WTC11 (cell line): ENCODE results near the gene QKI. TPM values are rescaled to one million over a fixed set of nuclear protein-coding genes. Genes with fewer than 3 reads are reported as not detected.

Source experiments
- ATAC-seq: fragments of 200-7000 bp; cut with Tn5 transposase; 2 replicates; pipeline ENCODE4 v1.10.0; 2021; ENCODE audit warnings: mild to moderate bottlenecking, moderate library complexity
- CTCF ChIA-PET: fragments of 300-600 bp; sonication (Branson Sonifier 250); formaldehyde crosslinking; loops from one replicate; lab custom pipeline; 2021; ENCODE audit warnings: antibody characterized with exemption; lab: Charles Lee
- POLR2A ChIA-PET: fragments of 350-600 bp; sonication (Branson Sonifier 250); formaldehyde crosslinking; loops from one replicate; lab custom pipeline; 2021; ENCODE audit warnings: antibody characterized with exemption; lab: Charles Lee
- DNase-seq: peaks from one replicate; pipeline ENCODE4 v3.0.0; 2021; ENCODE audit warnings: low spot score
- H3K27ac Mint-ChIP-seq: 2 replicates; pipeline ENCODE4 v1.8.0; 2021; ENCODE audit warnings: mixed read lengths
- H3K27me3 Mint-ChIP-seq: 2 replicates; pipeline ENCODE4 v1.8.0; 2021; ENCODE audit warnings: low read depth, mild to moderate bottlenecking, moderate library complexity, mixed read lengths
- H3K36me3 Mint-ChIP-seq: 2 replicates; pipeline ENCODE4 v1.8.0; 2021; ENCODE audit warnings: mixed read lengths
- H3K4me1 Mint-ChIP-seq: 2 replicates; pipeline ENCODE4 v1.8.0; 2022; ENCODE audit warnings: mixed read lengths
- H3K4me3 Mint-ChIP-seq: 2 replicates; pipeline ENCODE4 v1.8.0; 2021; ENCODE audit warnings: mild to moderate bottlenecking, moderate library complexity, mixed read lengths
- H3K9me3 Mint-ChIP-seq: 2 replicates; pipeline ENCODE4 v1.8.0; 2021; ENCODE audit warnings: mixed read lengths
- CREB1 ChIP-seq: sonication (generic); formaldehyde crosslinking; IDR thresholded peaks from 2 replicates; pipeline ENCODE4 v1.8.0; 2023; ENCODE audit warnings: mild to moderate bottlenecking, missing genetic modification reagents
- EMX1 ChIP-seq: fragments of 250-450 bp; sonication (Bioruptor Pico); IDR thresholded peaks from 2 replicates; pipeline ENCODE4 v1.8.0; 2021; ENCODE audit warnings: mild to moderate bottlenecking
- ESRRA ChIP-seq: sonication (generic); formaldehyde crosslinking; IDR thresholded peaks from 2 replicates; pipeline ENCODE4 v1.8.1; 2022; ENCODE audit warnings: mild to moderate bottlenecking, missing genetic modification reagents, borderline replicate concordance
- GRHL2 ChIP-seq: fragments of 250-450 bp; sonication (Bioruptor Pico); IDR thresholded peaks from 2 replicates; pipeline ENCODE4 v1.8.0; 2022; ENCODE audit warnings: mild to moderate bottlenecking, moderate library complexity; ENCODE audit not compliant: insufficient replicate concordance, severe bottlenecking
- OVOL2 ChIP-seq: fragments of 250-450 bp; sonication (Bioruptor Pico); IDR thresholded peaks from 2 replicates; pipeline ENCODE4 v1.9.0; 2021; ENCODE audit warnings: mild to moderate bottlenecking, borderline replicate concordance
- RORB ChIP-seq: fragments of 250-450 bp; sonication (Bioruptor Pico); IDR thresholded peaks from 2 replicates; pipeline ENCODE4 v1.9.0; 2021; ENCODE audit warnings: mild to moderate bottlenecking
- SP1 ChIP-seq: sonication (generic); formaldehyde crosslinking; conservative IDR thresholded peaks from 2 replicates; pipeline ENCODE4 v1.8.1; 2022; ENCODE audit warnings: missing genetic modification reagents
- TCF7 ChIP-seq: sonication (generic); formaldehyde crosslinking; IDR thresholded peaks from 2 replicates; pipeline ENCODE4 v1.8.0; 2022; ENCODE audit warnings: mild to moderate bottlenecking, low read depth, missing genetic modification reagents, moderate library complexity
- ZBTB21 ChIP-seq: sonication (generic); formaldehyde crosslinking; IDR thresholded peaks from 2 replicates; pipeline ENCODE4 v1.8.1; 2023; ENCODE audit warnings: mild to moderate bottlenecking, missing genetic modification reagents, borderline replicate concordance
- ZNF121 ChIP-seq: sonication (generic); formaldehyde crosslinking; IDR thresholded peaks from 2 replicates; pipeline ENCODE4 v1.8.0; 2023; ENCODE audit warnings: missing genetic modification reagents
- ZNF232 ChIP-seq: sonication (generic); formaldehyde crosslinking; IDR thresholded peaks from 2 replicates; pipeline ENCODE4 v1.8.0; 2022; ENCODE audit warnings: mild to moderate bottlenecking, missing genetic modification reagents
- ZNF671 ChIP-seq: fragments of 250-450 bp; sonication (Bioruptor Pico); IDR thresholded peaks from 2 replicates; pipeline ENCODE4 v1.8.0; 2021; ENCODE audit warnings: mild to moderate bottlenecking
- total RNA-seq: library from RNA; stranded (reverse); gene quantifications from 3 replicates; pipeline ENCODE4 v1.2.3, GENCODE V29; 2021
- TF ChIP-seq, protein P1 (sequence below): sonication (generic); formaldehyde crosslinking; IDR thresholded peaks from 2 replicates; pipeline ENCODE4 v1.8.1; 2023; ENCODE audit warnings: mild to moderate bottlenecking, missing genetic modification reagents
- TF ChIP-seq, protein P2 (sequence below): sonication (generic); formaldehyde crosslinking; IDR thresholded peaks from 2 replicates; pipeline ENCODE4 v1.8.1; 2023; ENCODE audit warnings: mild to moderate bottlenecking, missing genetic modification reagents, moderate library complexity
- TF ChIP-seq, protein P3 (sequence below): fragments of 250-450 bp; sonication (Bioruptor Pico); IDR thresholded peaks from 2 replicates; pipeline ENCODE4 v2.1.2; 2022; ENCODE audit warnings: mild to moderate bottlenecking, moderate library complexity
- TF ChIP-seq, protein P4 (sequence below): sonication (generic); formaldehyde crosslinking; IDR thresholded peaks from 2 replicates; pipeline ENCODE4 v1.8.0; 2022; ENCODE audit warnings: mild to moderate bottlenecking, missing genetic modification reagents
- TF ChIP-seq, protein P5 (sequence below): sonication (generic); formaldehyde crosslinking; IDR thresholded peaks from 2 replicates; pipeline ENCODE4 v1.8.0; 2023; ENCODE audit warnings: mild to moderate bottlenecking, missing genetic modification reagents
- TF ChIP-seq, protein P6 (sequence below): sonication (generic); formaldehyde crosslinking; IDR thresholded peaks from 2 replicates; pipeline ENCODE4 v1.8.1; 2023; ENCODE audit warnings: mild to moderate bottlenecking, missing genetic modification reagents
- TF ChIP-seq, protein P7 (sequence below): sonication (generic); formaldehyde crosslinking; IDR thresholded peaks from 2 replicates; pipeline ENCODE4 v1.8.1; 2023; ENCODE audit warnings: mild to moderate bottlenecking, moderate library complexity, missing genetic modification reagents
- TF ChIP-seq, protein P8 (sequence below): sonication (generic); formaldehyde crosslinking; conservative IDR thresholded peaks from 2 replicates; pipeline ENCODE4 v1.8.1; 2022; ENCODE audit warnings: mild to moderate bottlenecking, missing genetic modification reagents
- TF ChIP-seq, protein P9 (sequence below): sonication (generic); formaldehyde crosslinking; IDR thresholded peaks from 2 replicates; pipeline ENCODE4 v1.8.0; 2022; ENCODE audit warnings: missing genetic modification reagents

The QKI gene
- total RNA-seq, 1 experiment from 2014 or later = 145 TPM

DNA sequence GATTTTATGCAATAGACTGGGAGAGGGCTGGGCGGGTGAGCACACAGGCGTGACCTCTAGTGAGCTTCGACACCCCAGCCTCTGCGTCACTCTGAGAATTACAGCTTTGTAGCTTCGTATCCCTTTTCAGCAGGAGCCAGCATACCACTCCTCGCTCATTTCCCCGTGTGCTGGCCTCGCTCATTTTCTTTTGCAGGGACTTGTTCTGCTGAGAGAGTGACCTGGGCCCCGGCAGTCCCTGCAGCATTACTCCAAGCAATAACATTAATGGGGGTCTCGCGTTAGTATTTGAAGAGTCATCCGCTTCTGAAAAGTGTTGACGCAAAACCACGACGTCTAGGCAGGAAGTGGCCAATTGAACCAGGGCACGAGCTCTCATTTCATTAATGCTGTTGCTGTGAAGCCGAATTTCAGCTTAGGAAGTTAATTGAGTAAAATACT, 193.7 kb downstream of the QKI start:
- DNase-seq = no peak
- POLR2A ChIA-PET = no interaction called here
- 0 out of 2 replicates have a peak, but pooled peaks cover 4% of the 10 kb centered on the region for H3K9me3 Mint-ChIP-seq

DNA sequence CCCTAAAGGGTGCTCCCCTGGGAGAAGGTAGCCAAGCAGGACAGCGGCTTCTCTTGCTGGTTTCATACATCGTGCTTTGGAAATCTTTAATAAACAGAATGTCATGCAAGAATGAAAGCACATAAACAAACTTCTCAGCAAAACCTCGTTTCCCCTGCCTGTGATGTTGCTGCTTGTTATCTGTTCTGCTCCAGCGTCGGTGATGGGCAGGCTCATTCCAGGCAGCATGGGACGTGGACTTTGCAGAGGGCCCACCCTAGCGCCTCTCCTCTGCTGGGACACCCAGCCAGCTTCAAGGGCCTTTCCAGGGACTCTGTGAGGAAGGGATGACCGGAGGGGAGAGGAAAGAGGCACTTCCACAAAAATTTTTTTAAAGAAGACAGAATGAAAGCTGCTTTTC, 197.7 kb downstream of the QKI start:
- Mint-ChIP-seq H3K9me3 (no peaks in the 10 kb centered on the region), H3K27me3 (no peaks in the 10 kb centered on the region), H3K36me3 (no peaks in the 10 kb centered on the region), H3K4me1 (peaks cover 14% of the 10 kb centered on the region), H3K27ac (no peak overlapping the region), H3K4me3 (no peak overlapping the region)
- DNase-seq = no peak
- ChIA-PET POLR2A (interaction anchor here (0.5 kb wide), 1 partner anchor 133 kb away, joined by 7 read pairs; no protein-coding TSS in a partner anchor), CTCF (no interaction called here)
- ATAC-seq = no peak
- TF ChIP-seq, protein P1, sequence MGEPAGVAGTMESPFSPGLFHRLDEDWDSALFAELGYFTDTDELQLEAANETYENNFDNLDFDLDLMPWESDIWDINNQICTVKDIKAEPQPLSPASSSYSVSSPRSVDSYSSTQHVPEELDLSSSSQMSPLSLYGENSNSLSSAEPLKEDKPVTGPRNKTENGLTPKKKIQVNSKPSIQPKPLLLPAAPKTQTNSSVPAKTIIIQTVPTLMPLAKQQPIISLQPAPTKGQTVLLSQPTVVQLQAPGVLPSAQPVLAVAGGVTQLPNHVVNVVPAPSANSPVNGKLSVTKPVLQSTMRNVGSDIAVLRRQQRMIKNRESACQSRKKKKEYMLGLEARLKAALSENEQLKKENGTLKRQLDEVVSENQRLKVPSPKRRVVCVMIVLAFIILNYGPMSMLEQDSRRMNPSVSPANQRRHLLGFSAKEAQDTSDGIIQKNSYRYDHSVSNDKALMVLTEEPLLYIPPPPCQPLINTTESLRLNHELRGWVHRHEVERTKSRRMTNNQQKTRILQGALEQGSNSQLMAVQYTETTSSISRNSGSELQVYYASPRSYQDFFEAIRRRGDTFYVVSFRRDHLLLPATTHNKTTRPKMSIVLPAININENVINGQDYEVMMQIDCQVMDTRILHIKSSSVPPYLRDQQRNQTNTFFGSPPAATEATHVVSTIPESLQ = no peak
- TF ChIP-seq, protein P2, sequence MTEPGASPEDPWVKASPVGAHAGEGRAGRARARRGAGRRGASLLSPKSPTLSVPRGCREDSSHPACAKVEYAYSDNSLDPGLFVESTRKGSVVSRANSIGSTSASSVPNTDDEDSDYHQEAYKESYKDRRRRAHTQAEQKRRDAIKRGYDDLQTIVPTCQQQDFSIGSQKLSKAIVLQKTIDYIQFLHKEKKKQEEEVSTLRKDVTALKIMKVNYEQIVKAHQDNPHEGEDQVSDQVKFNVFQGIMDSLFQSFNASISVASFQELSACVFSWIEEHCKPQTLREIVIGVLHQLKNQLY (CRISPR knock-in tag) = no peak
- TF ChIP-seq CREB1 (CRISPR knock-in tag) (no peak), ESRRA (no peak), ZNF121 (CRISPR knock-in tag) (no peak)
- TF ChIP-seq, protein P3, sequence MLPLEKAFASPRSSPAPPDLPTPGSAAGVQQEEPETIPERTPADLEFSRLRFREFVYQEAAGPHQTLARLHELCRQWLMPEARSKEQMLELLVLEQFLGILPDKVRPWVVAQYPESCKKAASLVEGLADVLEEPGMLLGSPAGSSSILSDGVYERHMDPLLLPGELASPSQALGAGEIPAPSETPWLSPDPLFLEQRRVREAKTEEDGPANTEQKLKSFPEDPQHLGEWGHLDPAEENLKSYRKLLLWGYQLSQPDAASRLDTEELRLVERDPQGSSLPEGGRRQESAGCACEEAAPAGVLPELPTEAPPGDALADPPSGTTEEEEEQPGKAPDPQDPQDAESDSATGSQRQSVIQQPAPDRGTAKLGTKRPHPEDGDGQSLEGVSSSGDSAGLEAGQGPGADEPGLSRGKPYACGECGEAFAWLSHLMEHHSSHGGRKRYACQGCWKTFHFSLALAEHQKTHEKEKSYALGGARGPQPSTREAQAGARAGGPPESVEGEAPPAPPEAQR (CRISPR knock-in tag) = no peak
- TF ChIP-seq, protein P4, sequence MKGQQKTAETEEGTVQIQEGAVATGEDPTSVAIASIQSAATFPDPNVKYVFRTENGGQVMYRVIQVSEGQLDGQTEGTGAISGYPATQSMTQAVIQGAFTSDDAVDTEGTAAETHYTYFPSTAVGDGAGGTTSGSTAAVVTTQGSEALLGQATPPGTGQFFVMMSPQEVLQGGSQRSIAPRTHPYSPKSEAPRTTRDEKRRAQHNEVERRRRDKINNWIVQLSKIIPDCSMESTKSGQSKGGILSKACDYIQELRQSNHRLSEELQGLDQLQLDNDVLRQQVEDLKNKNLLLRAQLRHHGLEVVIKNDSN = no peak

More for the DNA sequence above, 193.7 kb downstream of the QKI start:
- H3K27ac Mint-ChIP-seq = no peak overlapping the region
- no peaks in the 10 kb centered on the region for H3K27me3 Mint-ChIP-seq
- TF ChIP-seq TCF7 (CRISPR knock-in tag) = no peak
- no peak for TF ChIP-seq RORB
- TF ChIP-seq, protein P5, sequence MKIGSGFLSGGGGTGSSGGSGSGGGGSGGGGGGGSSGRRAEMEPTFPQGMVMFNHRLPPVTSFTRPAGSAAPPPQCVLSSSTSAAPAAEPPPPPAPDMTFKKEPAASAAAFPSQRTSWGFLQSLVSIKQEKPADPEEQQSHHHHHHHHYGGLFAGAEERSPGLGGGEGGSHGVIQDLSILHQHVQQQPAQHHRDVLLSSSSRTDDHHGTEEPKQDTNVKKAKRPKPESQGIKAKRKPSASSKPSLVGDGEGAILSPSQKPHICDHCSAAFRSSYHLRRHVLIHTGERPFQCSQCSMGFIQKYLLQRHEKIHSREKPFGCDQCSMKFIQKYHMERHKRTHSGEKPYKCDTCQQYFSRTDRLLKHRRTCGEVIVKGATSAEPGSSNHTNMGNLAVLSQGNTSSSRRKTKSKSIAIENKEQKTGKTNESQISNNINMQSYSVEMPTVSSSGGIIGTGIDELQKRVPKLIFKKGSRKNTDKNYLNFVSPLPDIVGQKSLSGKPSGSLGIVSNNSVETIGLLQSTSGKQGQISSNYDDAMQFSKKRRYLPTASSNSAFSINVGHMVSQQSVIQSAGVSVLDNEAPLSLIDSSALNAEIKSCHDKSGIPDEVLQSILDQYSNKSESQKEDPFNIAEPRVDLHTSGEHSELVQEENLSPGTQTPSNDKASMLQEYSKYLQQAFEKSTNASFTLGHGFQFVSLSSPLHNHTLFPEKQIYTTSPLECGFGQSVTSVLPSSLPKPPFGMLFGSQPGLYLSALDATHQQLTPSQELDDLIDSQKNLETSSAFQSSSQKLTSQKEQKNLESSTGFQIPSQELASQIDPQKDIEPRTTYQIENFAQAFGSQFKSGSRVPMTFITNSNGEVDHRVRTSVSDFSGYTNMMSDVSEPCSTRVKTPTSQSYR (CRISPR knock-in tag) = no peak
- no peak for TF ChIP-seq SP1 (CRISPR knock-in tag)
- TF ChIP-seq, protein P6, sequence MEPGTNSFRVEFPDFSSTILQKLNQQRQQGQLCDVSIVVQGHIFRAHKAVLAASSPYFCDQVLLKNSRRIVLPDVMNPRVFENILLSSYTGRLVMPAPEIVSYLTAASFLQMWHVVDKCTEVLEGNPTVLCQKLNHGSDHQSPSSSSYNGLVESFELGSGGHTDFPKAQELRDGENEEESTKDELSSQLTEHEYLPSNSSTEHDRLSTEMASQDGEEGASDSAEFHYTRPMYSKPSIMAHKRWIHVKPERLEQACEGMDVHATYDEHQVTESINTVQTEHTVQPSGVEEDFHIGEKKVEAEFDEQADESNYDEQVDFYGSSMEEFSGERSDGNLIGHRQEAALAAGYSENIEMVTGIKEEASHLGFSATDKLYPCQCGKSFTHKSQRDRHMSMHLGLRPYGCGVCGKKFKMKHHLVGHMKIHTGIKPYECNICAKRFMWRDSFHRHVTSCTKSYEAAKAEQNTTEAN (CRISPR knock-in tag) = no peak
- TF ChIP-seq, protein P7, sequence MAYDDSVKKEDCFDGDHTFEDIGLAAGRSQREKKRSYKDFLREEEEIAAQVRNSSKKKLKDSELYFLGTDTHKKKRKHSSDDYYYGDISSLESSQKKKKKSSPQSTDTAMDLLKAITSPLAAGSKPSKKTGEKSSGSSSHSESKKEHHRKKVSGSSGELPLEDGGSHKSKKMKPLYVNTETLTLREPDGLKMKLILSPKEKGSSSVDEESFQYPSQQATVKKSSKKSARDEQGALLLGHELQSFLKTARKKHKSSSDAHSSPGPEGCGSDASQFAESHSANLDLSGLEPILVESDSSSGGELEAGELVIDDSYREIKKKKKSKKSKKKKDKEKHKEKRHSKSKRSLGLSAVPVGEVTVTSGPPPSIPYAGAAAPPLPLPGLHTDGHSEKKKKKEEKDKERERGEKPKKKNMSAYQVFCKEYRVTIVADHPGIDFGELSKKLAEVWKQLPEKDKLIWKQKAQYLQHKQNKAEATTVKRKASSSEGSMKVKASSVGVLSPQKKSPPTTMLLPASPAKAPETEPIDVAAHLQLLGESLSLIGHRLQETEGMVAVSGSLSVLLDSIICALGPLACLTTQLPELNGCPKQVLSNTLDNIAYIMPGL (CRISPR knock-in tag) = no peak
- no peak for TF ChIP-seq OVOL2 (CRISPR knock-in tag)
- TF ChIP-seq GRHL2 (CRISPR knock-in tag) = no peak
- TF ChIP-seq EMX1 (CRISPR knock-in tag) = no peak
- TF ChIP-seq ZNF671 (CRISPR knock-in tag) = no peak
- TF ChIP-seq ZBTB21 = no peak
- TF ChIP-seq, protein P8, sequence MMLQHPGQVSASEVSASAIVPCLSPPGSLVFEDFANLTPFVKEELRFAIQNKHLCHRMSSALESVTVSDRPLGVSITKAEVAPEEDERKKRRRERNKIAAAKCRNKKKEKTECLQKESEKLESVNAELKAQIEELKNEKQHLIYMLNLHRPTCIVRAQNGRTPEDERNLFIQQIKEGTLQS (CRISPR knock-in tag) = no peak
- TF ChIP-seq, protein P9, sequence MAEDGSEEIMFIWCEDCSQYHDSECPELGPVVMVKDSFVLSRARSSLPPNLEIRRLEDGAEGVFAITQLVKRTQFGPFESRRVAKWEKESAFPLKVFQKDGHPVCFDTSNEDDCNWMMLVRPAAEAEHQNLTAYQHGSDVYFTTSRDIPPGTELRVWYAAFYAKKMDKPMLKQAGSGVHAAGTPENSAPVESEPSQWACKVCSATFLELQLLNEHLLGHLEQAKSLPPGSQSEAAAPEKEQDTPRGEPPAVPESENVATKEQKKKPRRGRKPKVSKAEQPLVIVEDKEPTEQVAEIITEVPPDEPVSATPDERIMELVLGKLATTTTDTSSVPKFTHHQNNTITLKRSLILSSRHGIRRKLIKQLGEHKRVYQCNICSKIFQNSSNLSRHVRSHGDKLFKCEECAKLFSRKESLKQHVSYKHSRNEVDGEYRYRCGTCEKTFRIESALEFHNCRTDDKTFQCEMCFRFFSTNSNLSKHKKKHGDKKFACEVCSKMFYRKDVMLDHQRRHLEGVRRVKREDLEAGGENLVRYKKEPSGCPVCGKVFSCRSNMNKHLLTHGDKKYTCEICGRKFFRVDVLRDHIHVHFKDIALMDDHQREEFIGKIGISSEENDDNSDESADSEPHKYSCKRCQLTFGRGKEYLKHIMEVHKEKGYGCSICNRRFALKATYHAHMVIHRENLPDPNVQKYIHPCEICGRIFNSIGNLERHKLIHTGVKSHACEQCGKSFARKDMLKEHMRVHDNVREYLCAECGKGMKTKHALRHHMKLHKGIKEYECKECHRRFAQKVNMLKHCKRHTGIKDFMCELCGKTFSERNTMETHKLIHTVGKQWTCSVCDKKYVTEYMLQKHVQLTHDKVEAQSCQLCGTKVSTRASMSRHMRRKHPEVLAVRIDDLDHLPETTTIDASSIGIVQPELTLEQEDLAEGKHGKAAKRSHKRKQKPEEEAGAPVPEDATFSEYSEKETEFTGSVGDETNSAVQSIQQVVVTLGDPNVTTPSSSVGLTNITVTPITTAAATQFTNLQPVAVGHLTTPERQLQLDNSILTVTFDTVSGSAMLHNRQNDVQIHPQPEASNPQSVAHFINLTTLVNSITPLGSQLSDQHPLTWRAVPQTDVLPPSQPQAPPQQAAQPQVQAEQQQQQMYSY = no peak
- no peak for TF ChIP-seq ZNF232
- TF ChIP-seq, all 79 proteins: peak for 0
- H3K4me1 Mint-ChIP-seq = peaks cover 14% of the 10 kb centered on the region
- CTCF ChIA-PET = no interaction called here
- no peaks in the 10 kb centered on the region for H3K36me3 Mint-ChIP-seq
- no peak for ATAC-seq
- no peak overlapping the region for H3K4me3 Mint-ChIP-seq
